ENCODE data around the gene UFSP2.

Gene UFSP2

GRCh38 chr4:185465707-185466106 lies 39.9 kb upstream of the UFSP2 start:
- H3K9me3 ChIP-seq (ENCODE audit: control insufficient read depth in 1 of 2, low read length in 2 of 2), result no peaks in the 10 kb centered on the region
- H3K36me3 ChIP-seq (ENCODE audit: control insufficient read depth in 1 of 2, insufficient read depth in 2 of 2, low read length in 2 of 2), result no peaks in the 10 kb centered on the region
- H3K4me1 ChIP-seq (ENCODE audit: control insufficient read depth in 1 of 2, insufficient read depth in 2 of 2, low read length in 2 of 2), result peaks cover 0 to 4% of the 10 kb centered on the region in 2 donors
- no peak overlapping the region for H3K4me3 ChIP-seq (ENCODE audit: low read depth in 1 of 2, low read length in 2 of 2)
- H3K27ac ChIP-seq (ENCODE audit: low read depth, low read length), result no peak overlapping the region
- no peak overlapping the region for H3K9ac ChIP-seq (ENCODE audit: low read depth in 1 of 2, low read length in 2 of 2)
- no peaks in the 10 kb centered on the region for H3K27me3 ChIP-seq (ENCODE audit: control insufficient read depth in 1 of 2, insufficient read depth in 2 of 2, low read length in 2 of 2)

- Histone ChIP-seq H3K9me3 (ENCODE audit: control insufficient read depth in 1 of 2, low read length in 2 of 2) (no peaks in the 10 kb centered on the region), H3K27me3 (ENCODE audit: control insufficient read depth in 1 of 2, insufficient read depth in 2 of 2, low read length in 2 of 2) (no peaks in the 10 kb centered on the region), H3K4me3 (ENCODE audit: low read depth in 1 of 2, low read length in 2 of 2) (no peak overlapping the region), H3K36me3 (ENCODE audit: control insufficient read depth in 1 of 2, insufficient read depth in 2 of 2, low read length in 2 of 2) (no peaks in the 10 kb centered on the region), H3K27ac (ENCODE audit: low read depth, low read length) (no peak overlapping the region), H3K9ac (ENCODE audit: low read depth in 1 of 2, low read length in 2 of 2) (no peak overlapping the region), H3K4me1 (ENCODE audit: control insufficient read depth in 1 of 2, insufficient read depth in 2 of 2, low read length in 2 of 2) (no peaks in the 10 kb centered on the region)
Measured at GRCh38 chr4:185464887-185465286, 39.1 kb upstream of the UFSP2 start.

GRCh38 chr4:185464183-185464582 lies 38.4 kb upstream of the UFSP2 start:
- Histone ChIP-seq H3K27ac (ENCODE audit: low read depth, low read length) (no peak overlapping the region), H3K36me3 (ENCODE audit: control insufficient read depth in 1 of 2, insufficient read depth in 2 of 2, low read length in 2 of 2) (no peaks in the 10 kb centered on the region), H3K4me1 (ENCODE audit: control insufficient read depth in 1 of 2, insufficient read depth in 2 of 2, low read length in 2 of 2) (no peaks in the 10 kb centered on the region), H3K4me3 (ENCODE audit: low read depth in 1 of 2, low read length in 2 of 2) (no peak overlapping the region), H3K27me3 (ENCODE audit: control insufficient read depth in 1 of 2, insufficient read depth in 2 of 2, low read length in 2 of 2) (no peaks in the 10 kb centered on the region), H3K9me3 (ENCODE audit: control insufficient read depth in 1 of 2, low read length in 2 of 2) (no peaks in the 10 kb centered on the region), H3K9ac (ENCODE audit: low read depth in 1 of 2, low read length in 2 of 2) (no peak overlapping the region)

- no peak overlapping the region for H3K9ac ChIP-seq (ENCODE audit: low read depth in 1 of 2, low read length in 2 of 2)
- no peak overlapping the region for H3K27ac ChIP-seq (ENCODE audit: low read depth, low read length)
- H3K9me3 ChIP-seq (ENCODE audit: control insufficient read depth in 1 of 2, low read length in 2 of 2), result no peaks in the 10 kb centered on the region
- no peak overlapping the region for H3K4me3 ChIP-seq (ENCODE audit: low read depth in 1 of 2, low read length in 2 of 2)
- H3K4me1 ChIP-seq (ENCODE audit: control insufficient read depth in 1 of 2, insufficient read depth in 2 of 2, low read length in 2 of 2), result no peaks in the 10 kb centered on the region
- no peaks in the 10 kb centered on the region for H3K36me3 ChIP-seq (ENCODE audit: control insufficient read depth in 1 of 2, insufficient read depth in 2 of 2, low read length in 2 of 2)
- no peaks in the 10 kb centered on the region for H3K27me3 ChIP-seq (ENCODE audit: control insufficient read depth in 1 of 2, insufficient read depth in 2 of 2, low read length in 2 of 2)
Measured at GRCh38 chr4:185463541-185463940, 37.8 kb upstream of the UFSP2 start.

GRCh38 chr4:185461565-185461964 lies 35.8 kb upstream of the UFSP2 start:
- Histone ChIP-seq H3K9ac (ENCODE audit: low read depth in 1 of 2, low read length in 2 of 2) (no peak overlapping the region), H3K27ac (ENCODE audit: low read depth, low read length) (no peak overlapping the region), H3K4me1 (ENCODE audit: control insufficient read depth in 1 of 2, insufficient read depth in 2 of 2, low read length in 2 of 2) (no peaks in the 10 kb centered on the region), H3K4me3 (ENCODE audit: low read depth in 1 of 2, low read length in 2 of 2) (no peak overlapping the region), H3K27me3 (ENCODE audit: control insufficient read depth in 1 of 2, insufficient read depth in 2 of 2, low read length in 2 of 2) (peaks cover 0 to 2% of the 10 kb centered on the region in 2 donors), H3K36me3 (ENCODE audit: control insufficient read depth in 1 of 2, insufficient read depth in 2 of 2, low read length in 2 of 2) (no peaks in the 10 kb centered on the region), H3K9me3 (ENCODE audit: control insufficient read depth in 1 of 2, low read length in 2 of 2) (no peaks in the 10 kb centered on the region)

- Histone ChIP-seq H3K9ac (ENCODE audit: low read depth in 1 of 2, low read length in 2 of 2) (no peak overlapping the region), H3K27ac (ENCODE audit: low read depth, low read length) (no peak overlapping the region), H3K36me3 (ENCODE audit: control insufficient read depth in 1 of 2, insufficient read depth in 2 of 2, low read length in 2 of 2) (no peaks in the 10 kb centered on the region)
Measured at GRCh38 chr4:185457136-185457535, 31.4 kb upstream of the UFSP2 start.

GRCh38 chr4:185456131-185456530 lies 30.4 kb upstream of the UFSP2 start:
- no peaks in the 10 kb centered on the region for H3K9me3 ChIP-seq (ENCODE audit: control insufficient read depth in 1 of 2, low read length in 2 of 2)
- no peak overlapping the region for H3K27ac ChIP-seq (ENCODE audit: low read depth, low read length)
- no peaks in the 10 kb centered on the region for H3K36me3 ChIP-seq (ENCODE audit: control insufficient read depth in 1 of 2, insufficient read depth in 2 of 2, low read length in 2 of 2)
- H3K4me3 ChIP-seq (ENCODE audit: low read depth in 1 of 2, low read length in 2 of 2), result no peak overlapping the region
- no peaks in the 10 kb centered on the region for H3K4me1 ChIP-seq (ENCODE audit: control insufficient read depth in 1 of 2, insufficient read depth in 2 of 2, low read length in 2 of 2)
- H3K27me3 ChIP-seq (ENCODE audit: control insufficient read depth in 1 of 2, insufficient read depth in 2 of 2, low read length in 2 of 2), result peaks cover 0 to 2% of the 10 kb centered on the region in 2 donors
- H3K9ac ChIP-seq (ENCODE audit: low read depth in 1 of 2, low read length in 2 of 2), result no peak overlapping the region

More at GRCh38 chr4:185457136-185457535, 31.4 kb upstream of the UFSP2 start:
- peaks cover 0 to 2% of the 10 kb centered on the region in 2 donors for H3K27me3 ChIP-seq (ENCODE audit: control insufficient read depth in 1 of 2, insufficient read depth in 2 of 2, low read length in 2 of 2)
- H3K9me3 ChIP-seq (ENCODE audit: control insufficient read depth in 1 of 2, low read length in 2 of 2), result no peaks in the 10 kb centered on the region
- no peaks in the 10 kb centered on the region for H3K4me1 ChIP-seq (ENCODE audit: control insufficient read depth in 1 of 2, insufficient read depth in 2 of 2, low read length in 2 of 2)
- no peak overlapping the region for H3K4me3 ChIP-seq (ENCODE audit: low read depth in 1 of 2, low read length in 2 of 2)

- Histone ChIP-seq H3K27ac (ENCODE audit: low read depth, low read length) (no peak overlapping the region), H3K9me3 (ENCODE audit: control insufficient read depth in 1 of 2, low read length in 2 of 2) (no peaks in the 10 kb centered on the region), H3K4me3 (ENCODE audit: low read depth in 1 of 2, low read length in 2 of 2) (no peak overlapping the region)
Measured at GRCh38 chr4:185445209-185445608, 19.4 kb upstream of the UFSP2 start.

GRCh38 chr4:185441479-185441878 lies 15.7 kb upstream of the UFSP2 start:
- Histone ChIP-seq H3K27me3 (ENCODE audit: control insufficient read depth in 1 of 2, insufficient read depth in 2 of 2, low read length in 2 of 2) (no peaks in the 10 kb centered on the region), H3K36me3 (ENCODE audit: control insufficient read depth in 1 of 2, insufficient read depth in 2 of 2, low read length in 2 of 2) (no peaks in the 10 kb centered on the region), H3K4me1 (ENCODE audit: control insufficient read depth in 1 of 2, insufficient read depth in 2 of 2, low read length in 2 of 2) (no peaks in the 10 kb centered on the region), H3K4me3 (ENCODE audit: low read depth in 1 of 2, low read length in 2 of 2) (no peak overlapping the region), H3K27ac (ENCODE audit: low read depth, low read length) (no peak overlapping the region), H3K9me3 (ENCODE audit: control insufficient read depth in 1 of 2, low read length in 2 of 2) (no peaks in the 10 kb centered on the region), H3K9ac (ENCODE audit: low read depth in 1 of 2, low read length in 2 of 2) (no peak overlapping the region)

More at GRCh38 chr4:185445209-185445608, 19.4 kb upstream of the UFSP2 start:
- no peaks in the 10 kb centered on the region for H3K27me3 ChIP-seq (ENCODE audit: control insufficient read depth in 1 of 2, insufficient read depth in 2 of 2, low read length in 2 of 2)
- no peak overlapping the region for H3K9ac ChIP-seq (ENCODE audit: low read depth in 1 of 2, low read length in 2 of 2)
- no peaks in the 10 kb centered on the region for H3K4me1 ChIP-seq (ENCODE audit: control insufficient read depth in 1 of 2, insufficient read depth in 2 of 2, low read length in 2 of 2)
- H3K36me3 ChIP-seq (ENCODE audit: control insufficient read depth in 1 of 2, insufficient read depth in 2 of 2, low read length in 2 of 2), result no peaks in the 10 kb centered on the region

GRCh38 chr4:185437809-185438208 lies 12.0 kb upstream of the UFSP2 start:
- Histone ChIP-seq H3K4me1 (ENCODE audit: control insufficient read depth in 1 of 2, insufficient read depth in 2 of 2, low read length in 2 of 2) (no peaks in the 10 kb centered on the region), H3K9me3 (ENCODE audit: control insufficient read depth in 1 of 2, low read length in 2 of 2) (no peaks in the 10 kb centered on the region), H3K4me3 (ENCODE audit: low read depth in 1 of 2, low read length in 2 of 2) (no peak overlapping the region), H3K27ac (ENCODE audit: low read depth, low read length) (no peak overlapping the region), H3K27me3 (ENCODE audit: control insufficient read depth in 1 of 2, insufficient read depth in 2 of 2, low read length in 2 of 2) (no peaks in the 10 kb centered on the region), H3K36me3 (ENCODE audit: control insufficient read depth in 1 of 2, insufficient read depth in 2 of 2, low read length in 2 of 2) (no peaks in the 10 kb centered on the region), H3K9ac (ENCODE audit: low read depth in 1 of 2, low read length in 2 of 2) (no peak overlapping the region)

GRCh38 chr4:185435466-185435865 lies 9.7 kb upstream of the UFSP2 start:
- Histone ChIP-seq H3K27me3 (ENCODE audit: control insufficient read depth in 1 of 2, insufficient read depth in 2 of 2, low read length in 2 of 2) (no peaks in the 10 kb centered on the region), H3K4me1 (ENCODE audit: control insufficient read depth in 1 of 2, insufficient read depth in 2 of 2, low read length in 2 of 2) (no peaks in the 10 kb centered on the region), H3K9ac (ENCODE audit: low read depth in 1 of 2, low read length in 2 of 2) (no peak overlapping the region), H3K9me3 (ENCODE audit: control insufficient read depth in 1 of 2, low read length in 2 of 2) (no peaks in the 10 kb centered on the region), H3K27ac (ENCODE audit: low read depth, low read length) (no peak overlapping the region), H3K36me3 (ENCODE audit: control insufficient read depth in 1 of 2, insufficient read depth in 2 of 2, low read length in 2 of 2) (no peaks in the 10 kb centered on the region), H3K4me3 (ENCODE audit: low read depth in 1 of 2, low read length in 2 of 2) (no peak overlapping the region)

Data from duodenal mucosa (tissue), 2 donors.